ENCODE data around the gene VPS35. TPM values are rescaled to one million over a fixed set of nuclear protein-coding genes. Genes with fewer than 3 reads are reported as not detected.

Gene VPS35
- total RNA-seq, 1 donor from 2014 or later: 128 TPM

- Mint-ChIP-seq H3K9me3 (ENCODE audit: low read depth) (no peaks in the 10 kb centered on the region), H3K4me3 (ENCODE audit: low read depth) (no peak overlapping the region), H3K4me1 (ENCODE audit: low read depth) (peaks cover 5% of the 10 kb centered on the region), H3K27me3 (no peaks in the 10 kb centered on the region), H3K36me3 (ENCODE audit: insufficient read depth) (peaks cover 6% of the 10 kb centered on the region), H3K27ac (no peak overlapping the region)
- TF ChIP-seq, protein P1, sequence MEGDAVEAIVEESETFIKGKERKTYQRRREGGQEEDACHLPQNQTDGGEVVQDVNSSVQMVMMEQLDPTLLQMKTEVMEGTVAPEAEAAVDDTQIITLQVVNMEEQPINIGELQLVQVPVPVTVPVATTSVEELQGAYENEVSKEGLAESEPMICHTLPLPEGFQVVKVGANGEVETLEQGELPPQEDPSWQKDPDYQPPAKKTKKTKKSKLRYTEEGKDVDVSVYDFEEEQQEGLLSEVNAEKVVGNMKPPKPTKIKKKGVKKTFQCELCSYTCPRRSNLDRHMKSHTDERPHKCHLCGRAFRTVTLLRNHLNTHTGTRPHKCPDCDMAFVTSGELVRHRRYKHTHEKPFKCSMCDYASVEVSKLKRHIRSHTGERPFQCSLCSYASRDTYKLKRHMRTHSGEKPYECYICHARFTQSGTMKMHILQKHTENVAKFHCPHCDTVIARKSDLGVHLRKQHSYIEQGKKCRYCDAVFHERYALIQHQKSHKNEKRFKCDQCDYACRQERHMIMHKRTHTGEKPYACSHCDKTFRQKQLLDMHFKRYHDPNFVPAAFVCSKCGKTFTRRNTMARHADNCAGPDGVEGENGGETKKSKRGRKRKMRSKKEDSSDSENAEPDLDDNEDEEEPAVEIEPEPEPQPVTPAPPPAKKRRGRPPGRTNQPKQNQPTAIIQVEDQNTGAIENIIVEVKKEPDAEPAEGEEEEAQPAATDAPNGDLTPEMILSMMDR (IDR thresholded peaks at IDR 0.05; ENCODE audit: unreplicated experiment): no peak
- no peak for DNase-seq (ENCODE audit: low spot score, unreplicated experiment)
These were observed 37.7 kb downstream of the VPS35 start for GRCh38 chr16:46651305-46651704.

- Mint-ChIP-seq H3K4me1 (ENCODE audit: low read depth) (peaks cover 5% of the 10 kb centered on the region), H3K4me3 (ENCODE audit: low read depth) (no peak overlapping the region), H3K27me3 (no peaks in the 10 kb centered on the region), H3K36me3 (ENCODE audit: insufficient read depth) (peaks cover 3% of the 10 kb centered on the region), H3K9me3 (ENCODE audit: low read depth) (peaks cover 8% of the 10 kb centered on the region), H3K27ac (no peak overlapping the region)
- no peak for DNase-seq (ENCODE audit: low spot score, unreplicated experiment)
- TF ChIP-seq, protein P1 (IDR thresholded peaks at IDR 0.05; ENCODE audit: unreplicated experiment): no peak
These were observed 38.7 kb downstream of the VPS35 start for GRCh38 chr16:46650254-46650623.

GRCh38 chr16:46649588-46650253 is 39.3 kb downstream of the VPS35 start:
- no peak overlapping the region for H3K27ac Mint-ChIP-seq
- no peak overlapping the region for H3K4me3 Mint-ChIP-seq (ENCODE audit: low read depth)
- no peak for DNase-seq (ENCODE audit: low spot score, unreplicated experiment)
- peaks cover 5% of the 10 kb centered on the region for H3K4me1 Mint-ChIP-seq (ENCODE audit: low read depth)
- TF ChIP-seq, protein P1 (IDR thresholded peaks at IDR 0.05; ENCODE audit: unreplicated experiment): no peak
- peaks cover 2% of the 10 kb centered on the region for H3K36me3 Mint-ChIP-seq (ENCODE audit: insufficient read depth)
- H3K9me3 Mint-ChIP-seq (ENCODE audit: low read depth): peaks cover 12% of the 10 kb centered on the region
- H3K27me3 Mint-ChIP-seq: no peaks in the 10 kb centered on the region

GRCh38 chr16:46648656-46649055 is 40.3 kb downstream of the VPS35 start:
- peaks cover 5% of the 10 kb centered on the region for H3K4me1 Mint-ChIP-seq (ENCODE audit: low read depth)
- peaks cover 2% of the 10 kb centered on the region for H3K36me3 Mint-ChIP-seq (ENCODE audit: insufficient read depth)
- no peak overlapping the region for H3K27ac Mint-ChIP-seq
- DNase-seq (ENCODE audit: low spot score, unreplicated experiment): no peak
- peaks cover 18% of the 10 kb centered on the region for H3K9me3 Mint-ChIP-seq (ENCODE audit: low read depth)
- no peaks in the 10 kb centered on the region for H3K27me3 Mint-ChIP-seq
- no peak overlapping the region for H3K4me3 Mint-ChIP-seq (ENCODE audit: low read depth)
- TF ChIP-seq, protein P1 (IDR thresholded peaks at IDR 0.05; ENCODE audit: unreplicated experiment): no peak

GRCh38 chr16:46638947-46639925 is 49.7 kb downstream of the VPS35 start:
- H3K4me3 Mint-ChIP-seq (ENCODE audit: low read depth): no peak overlapping the region
- H3K36me3 Mint-ChIP-seq (ENCODE audit: insufficient read depth): no peaks in the 10 kb centered on the region
- TF ChIP-seq, protein P1 (IDR thresholded peaks at IDR 0.05; ENCODE audit: unreplicated experiment): no peak
- no peak overlapping the region for H3K27ac Mint-ChIP-seq
- H3K4me1 Mint-ChIP-seq (ENCODE audit: low read depth): no peaks in the 10 kb centered on the region
- no peak for DNase-seq (ENCODE audit: low spot score, unreplicated experiment)
- H3K9me3 Mint-ChIP-seq (ENCODE audit: low read depth): peaks cover 11% of the 10 kb centered on the region
- H3K27me3 Mint-ChIP-seq: peaks cover 12% of the 10 kb centered on the region
